GM18502 (cell line): ENCODE data around the gene NCF1.
"Not testable (repeated sequence)": the region's sequence is repeated elsewhere in the genome, so short reads cannot be mapped to it uniquely, and the experiment has no call there.

ENCODE experiments used
- ATAC-seq: cut with Tn5 transposase; IDR thresholded peaks from one replicate; pipeline ENCODE4 v1.9.1; 2021; ENCODE audit warnings: mild to moderate bottlenecking; ENCODE audit not compliant: unreplicated experiment, poor library complexity

NCF1 gene

DNA sequence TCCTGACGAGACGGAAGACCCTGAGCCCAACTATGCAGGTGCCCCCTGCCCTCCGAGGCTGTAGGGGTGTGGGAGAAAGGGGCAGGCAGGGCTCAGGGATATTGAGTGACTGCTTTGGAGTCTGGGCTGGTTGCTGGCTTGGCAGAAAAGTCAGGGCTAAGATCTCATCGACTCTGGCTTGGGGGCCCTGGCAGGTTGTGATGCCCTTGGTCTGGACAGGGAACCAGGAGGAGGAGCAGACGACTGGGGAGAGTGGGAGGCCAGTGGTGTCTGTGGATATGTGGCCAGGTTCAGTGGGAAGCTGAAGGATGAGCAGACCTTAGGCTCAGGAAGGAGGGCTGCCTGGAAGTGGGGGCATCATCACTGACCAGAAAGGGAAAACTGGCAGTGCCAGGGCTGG, 9.8 kb downstream of the NCF1 start:
- not testable (repeated sequence) for ATAC-seq

DNA sequence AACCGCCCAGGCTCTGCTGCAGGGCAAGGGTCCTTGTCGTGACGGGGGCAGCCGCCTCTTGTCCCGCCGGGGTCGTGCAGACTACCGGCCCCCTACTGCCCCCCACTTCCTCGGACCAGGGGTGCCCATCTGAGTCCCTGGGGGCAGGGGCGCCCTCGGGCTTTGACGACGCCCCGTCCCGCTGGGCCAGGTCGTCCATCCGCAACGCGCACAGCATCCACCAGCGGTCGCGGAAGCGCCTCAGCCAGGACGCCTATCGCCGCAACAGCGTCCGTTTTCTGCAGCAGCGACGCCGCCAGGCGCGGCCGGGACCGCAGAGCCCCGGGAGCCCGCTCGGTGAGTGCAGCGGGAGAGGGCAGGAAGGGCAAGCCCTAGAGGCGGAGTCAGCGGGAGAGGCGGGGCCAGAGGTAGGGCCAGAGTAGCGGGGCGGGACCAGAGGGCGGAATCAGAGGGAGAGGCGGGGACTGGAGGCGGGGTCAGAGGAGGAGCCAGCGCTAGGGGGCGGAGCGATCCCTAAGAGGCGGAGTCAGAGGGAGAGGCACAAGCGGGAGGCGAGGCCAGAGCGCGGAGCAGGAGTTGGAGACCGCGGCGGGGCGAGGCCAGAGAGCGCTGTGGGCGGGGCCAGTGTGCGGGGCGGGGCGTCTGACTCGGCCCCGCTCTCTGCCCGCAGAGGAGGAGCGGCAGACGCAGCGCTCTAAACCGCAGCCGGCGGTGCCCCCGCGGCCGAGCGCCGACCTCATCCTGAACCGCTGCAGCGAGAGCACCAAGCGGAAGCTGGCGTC, 14.7 kb downstream of the NCF1 start:
- ATAC-seq, result peak; percentile 90

DNA sequence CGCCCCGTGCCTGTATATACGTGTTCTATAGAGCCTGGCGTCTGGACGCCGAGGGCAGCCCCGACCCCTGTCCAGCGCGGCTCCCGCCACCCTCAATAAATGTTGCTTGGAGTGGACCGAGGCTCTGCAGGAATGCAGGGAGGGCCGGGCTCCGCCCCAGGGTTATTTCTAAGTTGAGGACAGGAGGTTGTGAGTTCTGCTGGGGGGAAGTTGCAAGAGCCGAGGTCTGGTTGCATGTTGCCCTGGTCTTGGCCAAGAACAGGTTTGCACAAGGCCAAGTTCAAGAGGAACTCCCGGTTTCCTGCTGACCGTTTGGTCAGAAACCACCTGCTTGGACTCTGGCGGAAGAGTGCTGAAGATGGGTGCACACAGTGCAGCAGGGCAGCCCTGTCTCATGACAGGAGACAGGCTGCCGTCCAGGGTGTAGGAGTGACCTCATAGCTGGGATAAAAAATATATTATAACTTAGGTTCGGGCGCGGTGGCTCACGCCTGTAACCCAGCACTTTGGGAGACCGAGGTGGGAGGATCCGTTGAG, 15.5 kb downstream of the NCF1 start:
- not testable (repeated sequence) for ATAC-seq

DNA sequence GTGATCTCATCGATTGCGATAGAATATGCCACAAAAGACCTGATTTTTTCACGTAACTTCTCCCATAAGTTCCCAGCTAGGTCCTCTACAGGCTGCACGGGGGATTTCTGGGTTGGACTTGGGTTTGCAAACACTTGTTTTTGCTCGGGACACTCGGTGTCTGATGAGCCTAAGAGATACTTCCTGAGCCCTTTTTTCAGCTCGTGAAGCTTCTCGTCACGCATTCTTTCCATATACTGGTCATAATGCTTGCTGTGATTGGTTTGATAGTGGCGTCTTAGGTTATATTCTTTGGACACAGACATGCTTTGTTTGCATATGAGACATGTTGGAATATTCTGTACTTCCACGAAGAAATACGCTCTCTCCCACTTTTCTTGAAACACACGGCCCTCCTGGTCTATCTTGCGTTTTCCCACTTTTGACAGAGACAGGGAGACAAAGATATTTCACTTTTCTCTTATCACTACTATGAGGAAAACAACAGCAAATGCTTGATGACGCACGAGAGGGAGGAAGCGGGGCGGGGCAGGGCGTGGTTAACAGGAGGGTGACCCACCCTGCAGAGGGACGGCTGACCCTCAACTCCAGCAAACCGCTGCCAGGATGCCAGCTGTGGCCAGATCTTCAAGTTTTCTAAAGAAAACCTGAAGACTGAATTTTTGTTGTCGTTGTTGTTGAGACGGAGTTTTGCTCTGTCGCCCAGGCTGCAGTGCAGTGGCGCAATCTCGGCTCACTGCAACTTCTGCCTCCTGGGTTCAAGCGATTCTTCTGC, 24.2 kb downstream of the NCF1 start:
- not testable (repeated sequence) for ATAC-seq

DNA sequence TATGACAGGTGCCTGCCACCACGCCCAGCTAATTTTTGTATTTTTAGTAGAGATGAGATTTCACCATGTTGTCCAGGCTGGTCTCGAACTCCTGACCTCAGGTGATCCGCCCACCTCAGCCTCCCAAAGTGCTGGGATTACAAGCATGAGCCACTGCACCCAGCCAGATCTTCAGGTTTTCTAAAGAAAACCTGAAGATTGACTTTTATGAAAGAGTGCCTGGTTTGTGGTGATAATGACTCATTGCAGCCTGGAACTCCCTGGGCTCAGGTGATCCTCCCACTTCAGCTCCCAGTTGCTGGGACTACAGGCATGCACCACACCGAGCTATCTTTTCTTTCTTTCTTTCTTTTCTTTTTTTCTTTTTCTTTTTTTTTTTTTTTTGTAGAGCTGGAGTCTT, 24.8 kb downstream of the NCF1 start:
- not testable (repeated sequence) for ATAC-seq

DNA sequence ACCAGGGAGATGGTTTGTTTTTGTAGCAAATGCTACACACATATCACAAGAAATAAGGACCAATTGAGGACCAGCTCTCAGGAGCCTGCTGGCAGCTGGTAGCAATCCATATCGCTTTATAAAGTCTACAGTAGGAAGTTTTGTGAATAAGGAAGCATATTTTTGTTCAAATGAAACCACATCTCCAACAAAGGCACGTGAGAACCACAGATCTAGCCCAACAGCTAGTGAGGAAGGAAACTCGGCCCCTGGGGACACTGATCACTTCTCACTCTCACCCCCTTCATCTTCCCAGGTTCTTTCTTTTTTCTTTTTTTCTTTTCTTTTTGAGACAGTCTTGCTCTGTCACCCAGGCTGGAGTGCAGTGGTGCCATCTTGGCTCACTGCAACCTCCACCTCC, 42.1 kb downstream of the NCF1 start:
- not testable (repeated sequence) for ATAC-seq

DNA sequence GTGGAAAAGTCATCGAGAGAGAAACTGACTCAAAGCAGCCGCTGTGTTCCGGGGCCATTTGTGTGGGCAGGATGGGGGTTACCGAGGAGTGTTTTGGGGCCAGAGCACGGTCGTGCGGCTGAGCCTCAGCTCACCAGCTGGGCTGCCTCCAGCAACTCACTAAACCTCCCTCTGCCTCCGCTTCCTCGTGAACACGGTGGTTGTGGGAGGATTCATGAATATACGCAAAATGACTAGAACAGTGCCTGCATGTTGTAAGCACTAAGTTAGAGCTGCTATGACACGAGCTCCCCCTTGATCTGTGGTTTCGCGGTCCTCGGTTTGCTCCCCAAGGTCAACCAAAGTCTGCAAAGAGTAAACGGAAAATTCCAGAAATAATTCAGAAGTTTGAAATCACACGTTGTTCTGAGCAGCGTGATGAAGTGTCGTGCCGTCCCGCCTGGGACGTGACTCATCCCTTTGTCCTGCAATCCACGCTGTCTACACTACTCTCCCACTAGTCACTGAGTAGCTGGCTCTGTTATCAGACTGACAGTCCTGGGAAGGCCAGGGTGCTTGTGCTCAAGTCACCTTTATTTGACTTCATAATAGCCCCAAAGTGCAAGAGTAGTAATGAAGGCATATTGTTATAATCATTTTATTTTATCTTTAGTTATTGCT, 46.5 kb downstream of the NCF1 start:
- ATAC-seq, result peak; percentile 89

DNA sequence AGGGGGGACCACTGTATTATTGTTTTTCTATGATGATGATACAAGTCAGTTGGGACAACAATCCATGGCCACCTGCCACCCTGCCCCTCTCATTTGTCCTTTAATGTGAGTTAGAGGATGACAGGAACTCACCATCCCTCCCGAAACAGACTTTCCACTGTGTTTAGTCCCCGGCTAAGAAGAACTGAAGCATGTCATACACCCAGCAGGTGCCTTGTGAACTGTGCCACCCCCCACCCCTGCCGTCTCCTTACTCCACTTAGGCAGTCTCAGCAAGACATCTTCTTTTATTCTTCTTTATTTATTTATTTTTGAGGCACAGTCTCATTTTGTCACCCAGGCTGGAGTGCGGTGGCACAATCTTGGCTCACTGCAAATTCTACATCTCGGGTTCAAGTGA, 47.4 kb downstream of the NCF1 start:
- ATAC-seq, result not testable (repeated sequence)

DNA sequence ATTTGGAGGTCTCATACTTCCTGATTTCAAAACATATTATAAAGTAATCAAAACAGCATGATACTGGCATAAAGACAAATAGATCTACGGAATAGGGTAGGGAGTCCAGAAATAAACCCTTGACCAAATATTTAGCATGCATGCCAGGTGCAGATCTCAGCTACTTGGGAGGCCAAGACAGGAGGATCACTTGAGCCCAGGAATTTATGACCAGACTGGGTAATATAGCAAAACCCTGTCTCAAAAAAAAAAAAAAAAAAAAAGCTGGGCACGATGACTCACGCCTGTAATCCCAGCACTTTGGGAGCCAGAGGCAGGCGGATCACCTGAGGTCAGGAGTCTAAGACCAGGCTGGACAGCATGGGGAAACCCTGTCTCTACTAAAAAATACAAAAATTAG, 56.1 kb downstream of the NCF1 start:
- ATAC-seq, result not testable (repeated sequence)

DNA sequence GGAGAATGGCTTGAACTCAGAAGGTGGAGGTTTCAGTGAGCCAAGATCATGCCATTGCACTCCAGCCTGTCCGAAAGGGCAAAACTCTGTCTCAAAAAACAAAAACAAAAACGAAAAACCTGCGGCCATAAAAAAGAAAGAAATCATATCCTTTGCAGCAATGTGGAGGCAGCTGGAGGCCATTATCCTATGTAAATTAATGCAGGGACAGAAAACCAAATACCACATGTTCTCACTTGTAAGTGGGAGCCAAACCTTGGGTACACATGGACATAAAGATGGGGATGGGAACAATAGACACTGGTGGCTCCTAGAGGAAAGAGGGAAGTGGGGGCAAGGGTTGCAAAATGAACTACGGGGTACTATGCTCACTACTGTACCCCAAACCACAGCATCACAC, 56.6 kb downstream of the NCF1 start:
- not testable (repeated sequence) for ATAC-seq
